Nephron progenitor cell (in vitro differentiated cells): Measurements from ENCODE around the gene LARGE1.

ENCODE experiments used
- DNase-seq: peaks from one replicate; pipeline ENCODE4 v3.0.0; 2021
- H3K27ac Mint-ChIP-seq: 2 replicates; pipeline ENCODE4 v1.8.0; 2021; ENCODE audit warnings: mild to moderate bottlenecking, moderate library complexity, mixed read lengths
- H3K27me3 Mint-ChIP-seq: 2 replicates; pipeline ENCODE4 v1.8.0; 2021; ENCODE audit warnings: mild to moderate bottlenecking, low read depth, mixed read lengths; ENCODE audit not compliant: poor library complexity
- H3K36me3 Mint-ChIP-seq: 2 replicates; pipeline ENCODE4 v1.8.0; 2021; ENCODE audit warnings: low read depth, mixed read lengths
- H3K4me1 Mint-ChIP-seq: 2 replicates; pipeline ENCODE4 v1.8.0; 2021; ENCODE audit warnings: mixed read lengths
- H3K4me3 Mint-ChIP-seq: 2 replicates; pipeline ENCODE4 v1.8.0; 2021; ENCODE audit warnings: mild to moderate bottlenecking, moderate library complexity, mixed read lengths
- H3K9me3 Mint-ChIP-seq: 2 replicates; pipeline ENCODE4 v1.8.0; 2021; ENCODE audit warnings: mild to moderate bottlenecking, moderate library complexity, mixed read lengths
- TF ChIP-seq, protein P1 (sequence below): fragments of 200-600 bp; sonication (generic); IDR thresholded peaks from 2 replicates; pipeline ENCODE4 v1.5.0; 2021; ENCODE audit warnings: antibody characterized with exemption

The LARGE1 gene

DNA sequence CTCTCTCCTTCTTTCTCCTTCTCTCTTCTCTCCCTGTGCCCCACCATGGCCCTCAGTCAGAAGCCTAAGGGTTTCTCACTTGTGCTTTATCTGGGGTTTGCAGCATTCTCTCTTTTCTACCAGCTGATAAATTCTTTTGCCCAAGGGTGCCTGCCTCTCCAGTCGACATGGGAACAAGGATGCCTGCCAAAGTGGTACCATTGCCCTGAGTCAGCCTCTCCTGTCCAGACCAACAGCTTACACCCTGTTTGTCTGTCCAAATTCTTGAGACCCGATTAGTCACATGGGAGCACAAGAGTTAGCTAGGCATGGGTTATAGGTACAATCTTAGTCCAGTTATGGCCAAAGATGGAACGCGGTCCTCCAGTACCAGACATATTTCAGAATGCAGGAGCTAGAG, 242.7 kb downstream of the LARGE1 start:
- Mint-ChIP-seq H3K4me3 (no peak overlapping the region), H3K27me3 (peaks cover 3% of the 10 kb centered on the region), H3K4me1 (peaks cover 11% of the 10 kb centered on the region), H3K36me3 (no peaks in the 10 kb centered on the region), H3K9me3 (no peaks in the 10 kb centered on the region), H3K27ac (no peak overlapping the region)
- TF ChIP-seq, protein P1, sequence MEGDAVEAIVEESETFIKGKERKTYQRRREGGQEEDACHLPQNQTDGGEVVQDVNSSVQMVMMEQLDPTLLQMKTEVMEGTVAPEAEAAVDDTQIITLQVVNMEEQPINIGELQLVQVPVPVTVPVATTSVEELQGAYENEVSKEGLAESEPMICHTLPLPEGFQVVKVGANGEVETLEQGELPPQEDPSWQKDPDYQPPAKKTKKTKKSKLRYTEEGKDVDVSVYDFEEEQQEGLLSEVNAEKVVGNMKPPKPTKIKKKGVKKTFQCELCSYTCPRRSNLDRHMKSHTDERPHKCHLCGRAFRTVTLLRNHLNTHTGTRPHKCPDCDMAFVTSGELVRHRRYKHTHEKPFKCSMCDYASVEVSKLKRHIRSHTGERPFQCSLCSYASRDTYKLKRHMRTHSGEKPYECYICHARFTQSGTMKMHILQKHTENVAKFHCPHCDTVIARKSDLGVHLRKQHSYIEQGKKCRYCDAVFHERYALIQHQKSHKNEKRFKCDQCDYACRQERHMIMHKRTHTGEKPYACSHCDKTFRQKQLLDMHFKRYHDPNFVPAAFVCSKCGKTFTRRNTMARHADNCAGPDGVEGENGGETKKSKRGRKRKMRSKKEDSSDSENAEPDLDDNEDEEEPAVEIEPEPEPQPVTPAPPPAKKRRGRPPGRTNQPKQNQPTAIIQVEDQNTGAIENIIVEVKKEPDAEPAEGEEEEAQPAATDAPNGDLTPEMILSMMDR = no peak
- DNase-seq = no peak

DNA sequence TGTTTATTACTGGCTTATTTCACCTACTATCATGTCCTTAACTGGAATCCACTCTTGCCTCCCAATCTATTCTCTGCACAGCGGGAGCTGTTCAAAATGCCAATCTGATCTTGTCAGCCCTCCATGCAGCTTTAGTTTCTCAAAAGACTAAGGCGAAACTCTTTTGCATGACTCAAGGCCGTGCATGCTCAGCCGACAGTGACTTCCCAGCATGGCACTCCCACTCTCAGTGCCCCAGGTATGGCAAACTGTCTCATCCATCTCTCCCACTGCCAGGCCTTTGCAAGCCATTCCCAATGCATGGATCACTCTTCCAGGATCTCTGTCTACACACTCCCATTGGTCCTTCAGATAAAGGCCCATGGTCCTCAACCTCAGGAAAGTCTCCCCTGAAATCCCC, 245.9 kb downstream of the LARGE1 start:
- Mint-ChIP-seq H3K4me3 (no peak overlapping the region), H3K4me1 (peaks cover 13% of the 10 kb centered on the region), H3K27ac (no peak overlapping the region), H3K36me3 (no peaks in the 10 kb centered on the region), H3K27me3 (peaks cover 3% of the 10 kb centered on the region), H3K9me3 (no peaks in the 10 kb centered on the region)
- TF ChIP-seq, protein P1 = no peak
- no peak for DNase-seq

DNA sequence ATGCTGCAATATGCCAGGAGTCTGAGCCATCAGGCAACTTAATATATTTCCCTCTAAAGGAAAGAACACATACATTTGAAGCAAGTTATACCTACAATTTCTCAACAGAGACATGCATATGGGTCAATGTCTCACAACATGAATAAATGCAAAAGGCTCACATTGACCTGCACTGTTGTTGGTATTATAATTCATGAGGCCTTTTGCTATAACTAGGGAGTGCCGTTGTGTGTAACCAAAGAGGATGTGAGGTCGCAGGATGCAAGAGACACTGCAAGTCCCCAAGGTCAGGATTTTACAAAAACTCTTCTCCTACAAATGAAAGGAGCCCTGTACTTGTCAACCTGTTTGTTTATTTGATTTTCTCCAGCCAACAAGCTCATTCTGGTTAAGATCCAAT, 250.5 kb downstream of the LARGE1 start:
- Mint-ChIP-seq H3K9me3 (no peaks in the 10 kb centered on the region), H3K4me1 (peaks cover 54% of the 10 kb centered on the region), H3K27me3 (peaks cover 3% of the 10 kb centered on the region), H3K4me3 (no peak overlapping the region), H3K36me3 (no peaks in the 10 kb centered on the region), H3K27ac (no peak overlapping the region)
- DNase-seq = no peak
- TF ChIP-seq, protein P1 = no peak

DNA sequence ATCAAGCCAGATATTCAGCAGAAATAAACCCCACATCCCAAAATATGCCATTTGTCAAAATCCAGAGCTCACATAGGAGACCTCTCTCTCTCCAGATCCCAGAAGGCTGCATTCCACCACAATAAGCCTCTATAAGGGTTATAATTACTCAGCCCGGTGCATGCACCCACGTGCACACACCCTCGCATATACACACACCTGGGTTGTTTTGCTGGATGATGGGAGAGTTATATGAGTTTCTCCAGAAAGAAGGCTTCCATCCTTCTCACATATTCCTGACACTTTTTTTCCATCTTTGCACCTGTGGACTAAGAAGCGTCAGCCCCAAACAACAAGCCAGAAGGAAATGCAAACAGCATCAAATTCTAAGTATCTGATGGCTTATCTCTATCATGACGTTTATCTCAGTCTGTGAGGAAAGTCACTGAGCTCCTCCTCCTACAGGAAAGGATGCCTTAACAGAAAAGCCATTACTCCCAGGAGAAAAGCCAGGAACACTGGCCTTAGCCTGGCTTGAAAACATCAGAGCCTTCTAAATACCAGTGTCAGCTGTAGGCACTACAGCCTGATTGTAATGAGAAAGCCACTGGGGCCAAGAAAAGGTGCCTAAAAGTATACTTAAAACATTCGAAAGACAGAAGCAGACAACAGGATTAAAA, 253.2 kb downstream of the LARGE1 start:
- H3K4me1 Mint-ChIP-seq = peaks cover 52% of the 10 kb centered on the region
- no peak overlapping the region for H3K4me3 Mint-ChIP-seq
- H3K36me3 Mint-ChIP-seq = no peaks in the 10 kb centered on the region
- no peak for DNase-seq
- H3K27ac Mint-ChIP-seq = no peak overlapping the region
- H3K27me3 Mint-ChIP-seq = peaks cover 2% of the 10 kb centered on the region
- no peaks in the 10 kb centered on the region for H3K9me3 Mint-ChIP-seq
- TF ChIP-seq, protein P1 = no peak

DNA sequence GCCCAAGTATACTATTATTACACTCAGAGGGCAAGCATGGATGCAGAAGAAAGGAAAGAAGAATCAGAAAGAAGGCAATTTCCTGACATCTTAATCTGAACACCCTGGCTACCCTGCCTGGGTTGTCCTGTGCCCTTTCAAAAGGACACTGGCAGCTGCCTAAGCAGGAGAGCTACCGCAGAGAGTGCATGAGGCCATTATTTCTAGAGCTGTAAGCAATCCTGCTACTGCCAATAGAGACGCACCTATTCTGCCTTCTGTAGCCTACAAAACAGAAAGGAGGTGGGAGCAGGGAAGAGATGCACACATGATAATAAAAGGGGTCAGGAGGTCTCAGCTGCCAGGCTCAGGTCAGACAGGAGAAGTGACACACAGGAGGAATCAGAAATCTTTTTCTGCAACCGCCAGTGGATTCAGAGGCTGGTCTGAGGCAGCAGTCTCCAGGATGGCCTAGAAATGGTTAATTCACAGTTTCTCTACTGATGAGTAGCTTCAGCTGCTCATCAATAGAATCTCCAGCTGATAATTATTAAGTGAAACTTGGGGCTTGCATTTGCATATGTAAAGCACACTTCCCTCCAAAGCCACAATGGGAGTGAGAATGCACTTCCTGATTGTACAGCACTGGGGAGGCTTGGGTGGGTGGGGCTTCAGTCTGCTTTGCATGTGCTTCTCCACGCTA, 253.9 kb downstream of the LARGE1 start:
- no peaks in the 10 kb centered on the region for H3K9me3 Mint-ChIP-seq
- H3K4me1 Mint-ChIP-seq = peaks cover 52% of the 10 kb centered on the region
- no peaks in the 10 kb centered on the region for H3K36me3 Mint-ChIP-seq
- TF ChIP-seq, protein P1 = no peak
- no peak overlapping the region for H3K4me3 Mint-ChIP-seq
- H3K27ac Mint-ChIP-seq = no peak overlapping the region
- no peak for DNase-seq
- H3K27me3 Mint-ChIP-seq = peaks cover 2% of the 10 kb centered on the region

DNA sequence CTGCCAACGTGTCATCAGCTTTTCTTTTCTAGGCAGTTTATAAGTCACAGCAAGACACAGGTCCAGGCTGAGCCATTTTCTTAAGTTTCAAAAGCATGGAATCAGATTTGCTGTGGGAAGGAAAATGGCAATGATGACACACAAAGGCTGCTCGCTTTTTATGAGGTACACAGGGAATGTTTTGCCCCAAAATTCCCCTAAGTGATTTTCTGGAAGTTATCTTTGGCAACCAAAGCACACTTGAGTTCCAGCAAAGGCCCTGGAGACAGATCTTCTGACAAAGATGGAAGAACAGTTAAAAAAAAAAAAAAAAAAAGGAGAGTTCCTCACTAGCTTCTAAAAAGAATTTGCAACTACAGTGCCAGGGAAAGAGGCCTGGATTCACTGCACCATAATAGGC, 260.8 kb downstream of the LARGE1 start:
- H3K4me1 Mint-ChIP-seq = peaks cover 23% of the 10 kb centered on the region

More for the DNA sequence above, 260.8 kb downstream of the LARGE1 start:
- TF ChIP-seq, protein P1 = no peak
- peaks cover 2% of the 10 kb centered on the region for H3K27me3 Mint-ChIP-seq
- no peak overlapping the region for H3K27ac Mint-ChIP-seq
- H3K4me3 Mint-ChIP-seq = no peak overlapping the region
- peaks cover 29% of the 10 kb centered on the region for H3K9me3 Mint-ChIP-seq
- H3K36me3 Mint-ChIP-seq = peaks cover 29% of the 10 kb centered on the region
- no peak for DNase-seq
